ENCODE measurements around the gene EEF2.

EEF2 gene

DNA sequence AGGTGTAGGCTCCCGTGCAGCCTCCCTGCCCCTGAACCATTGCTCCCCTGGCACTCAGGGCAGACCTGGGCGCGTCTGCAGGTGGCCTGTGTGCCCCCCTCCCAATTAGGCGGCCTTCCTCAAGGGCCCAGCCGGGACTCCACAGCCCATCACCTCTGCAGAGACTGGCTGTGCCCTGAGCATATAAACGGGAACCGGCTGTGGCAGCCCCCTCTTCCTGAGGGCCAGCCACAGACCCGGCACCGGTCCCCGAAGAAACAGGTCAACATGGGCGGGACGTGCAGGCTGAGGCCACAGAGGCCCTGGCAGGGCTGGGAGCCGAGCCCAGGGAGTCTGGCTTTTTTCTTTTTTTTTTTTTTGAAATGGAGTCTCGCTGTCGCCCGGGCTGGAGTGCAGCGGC lies 34.3 kb upstream of the EEF2 start:
- TF ChIP-seq, protein P1, sequence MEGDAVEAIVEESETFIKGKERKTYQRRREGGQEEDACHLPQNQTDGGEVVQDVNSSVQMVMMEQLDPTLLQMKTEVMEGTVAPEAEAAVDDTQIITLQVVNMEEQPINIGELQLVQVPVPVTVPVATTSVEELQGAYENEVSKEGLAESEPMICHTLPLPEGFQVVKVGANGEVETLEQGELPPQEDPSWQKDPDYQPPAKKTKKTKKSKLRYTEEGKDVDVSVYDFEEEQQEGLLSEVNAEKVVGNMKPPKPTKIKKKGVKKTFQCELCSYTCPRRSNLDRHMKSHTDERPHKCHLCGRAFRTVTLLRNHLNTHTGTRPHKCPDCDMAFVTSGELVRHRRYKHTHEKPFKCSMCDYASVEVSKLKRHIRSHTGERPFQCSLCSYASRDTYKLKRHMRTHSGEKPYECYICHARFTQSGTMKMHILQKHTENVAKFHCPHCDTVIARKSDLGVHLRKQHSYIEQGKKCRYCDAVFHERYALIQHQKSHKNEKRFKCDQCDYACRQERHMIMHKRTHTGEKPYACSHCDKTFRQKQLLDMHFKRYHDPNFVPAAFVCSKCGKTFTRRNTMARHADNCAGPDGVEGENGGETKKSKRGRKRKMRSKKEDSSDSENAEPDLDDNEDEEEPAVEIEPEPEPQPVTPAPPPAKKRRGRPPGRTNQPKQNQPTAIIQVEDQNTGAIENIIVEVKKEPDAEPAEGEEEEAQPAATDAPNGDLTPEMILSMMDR (IDR thresholded peaks at IDR 0.05): no peak
- Histone ChIP-seq H3K27ac (no peak overlapping the region), H3K4me3 (no peak overlapping the region)
- no peak for DNase-seq (ENCODE audit: low spot score)

DNA sequence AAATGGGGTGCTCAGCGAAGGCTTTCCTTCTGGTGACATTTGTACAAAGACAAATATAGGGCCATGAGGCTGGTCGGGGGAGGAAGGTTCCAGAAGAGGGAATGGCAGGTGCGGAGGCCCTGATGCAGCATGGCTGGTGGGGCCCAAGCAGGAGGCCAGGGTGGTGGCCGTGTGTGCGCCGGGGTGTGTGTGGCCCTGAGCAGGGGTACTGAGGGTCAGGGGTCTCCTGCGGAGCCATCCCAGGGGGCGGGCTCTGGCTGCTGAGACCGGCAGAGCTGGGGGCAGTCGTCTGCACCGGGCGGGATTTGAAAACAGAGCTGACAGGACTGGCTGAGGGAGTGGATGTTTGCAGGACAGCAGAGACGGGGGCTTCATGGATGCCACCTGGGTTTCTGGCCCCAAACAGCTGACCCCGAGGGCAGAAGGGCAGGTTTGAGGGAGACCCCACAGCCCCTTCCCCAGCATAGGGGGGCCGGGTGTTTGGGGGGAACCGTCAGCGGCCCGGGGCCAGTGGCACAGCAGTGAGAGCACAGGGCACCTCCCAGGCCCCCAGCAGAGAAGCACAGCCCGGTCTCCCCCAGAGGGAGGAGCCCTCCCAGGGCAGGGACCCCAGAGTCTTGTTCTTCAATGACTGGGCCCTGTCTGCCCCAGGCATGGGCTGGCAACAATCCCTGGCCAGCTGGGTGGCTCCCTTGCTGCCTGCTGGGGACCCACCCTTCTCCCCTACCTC lies 33.7 kb upstream of the EEF2 start:
- TF ChIP-seq, protein P1 (IDR thresholded peaks at IDR 0.05): no peak
- Histone ChIP-seq H3K4me3 (no peak overlapping the region), H3K27ac (no peak overlapping the region)
- no peak for DNase-seq (ENCODE audit: low spot score)

DNA sequence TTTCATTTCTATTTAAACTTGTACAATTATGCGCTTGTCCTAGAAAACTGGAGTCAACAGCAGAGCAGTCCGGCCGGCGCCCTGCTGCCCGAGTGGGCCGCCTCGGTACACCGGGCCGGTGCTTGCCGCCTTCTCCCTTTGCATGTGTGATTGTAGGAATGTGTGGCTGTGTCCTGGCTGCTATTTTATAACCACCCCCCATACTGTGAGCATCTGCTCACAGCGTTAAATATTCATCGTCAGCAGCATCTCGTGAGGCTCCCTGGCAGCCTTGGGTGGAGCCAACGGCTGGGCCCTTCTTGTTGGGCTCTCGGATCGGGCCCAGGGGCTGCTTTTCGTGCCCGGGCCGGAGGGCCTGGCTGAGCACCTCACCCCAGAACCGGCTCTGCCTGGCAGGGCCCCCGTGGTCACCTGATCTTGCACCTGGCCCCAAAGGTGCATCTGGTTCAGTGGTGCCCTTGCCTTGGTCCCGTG lies 32.9 kb upstream of the EEF2 start:
- H3K4me3 ChIP-seq: no peak overlapping the region
- no peak overlapping the region for H3K27ac ChIP-seq
- DNase-seq (ENCODE audit: low spot score): no peak
- TF ChIP-seq, protein P1 (IDR thresholded peaks at IDR 0.05): no peak

GRCh38 chr19:4016903-4017638 lies 31.8 kb upstream of the EEF2 start:
- DNase-seq (ENCODE audit: low spot score): peak; percentile 67

GRCh38 chr19:4016486-4016885 lies 31.2 kb upstream of the EEF2 start:
- no peak for DNase-seq (ENCODE audit: low spot score)
- H3K4me3 ChIP-seq: no peak overlapping the region
- peak overlapping the region in 1 of 2 donors; percentile 53 for H3K27ac ChIP-seq
- TF ChIP-seq, protein P1 (IDR thresholded peaks at IDR 0.05): no peak

More at GRCh38 chr19:4016903-4017638, 31.8 kb upstream of the EEF2 start:
- Histone ChIP-seq H3K27ac (peak overlapping the region in 1 of 2 donors; percentile 53), H3K4me3 (no peak overlapping the region)
- TF ChIP-seq, protein P1 (IDR thresholded peaks at IDR 0.05): no peak

DNA sequence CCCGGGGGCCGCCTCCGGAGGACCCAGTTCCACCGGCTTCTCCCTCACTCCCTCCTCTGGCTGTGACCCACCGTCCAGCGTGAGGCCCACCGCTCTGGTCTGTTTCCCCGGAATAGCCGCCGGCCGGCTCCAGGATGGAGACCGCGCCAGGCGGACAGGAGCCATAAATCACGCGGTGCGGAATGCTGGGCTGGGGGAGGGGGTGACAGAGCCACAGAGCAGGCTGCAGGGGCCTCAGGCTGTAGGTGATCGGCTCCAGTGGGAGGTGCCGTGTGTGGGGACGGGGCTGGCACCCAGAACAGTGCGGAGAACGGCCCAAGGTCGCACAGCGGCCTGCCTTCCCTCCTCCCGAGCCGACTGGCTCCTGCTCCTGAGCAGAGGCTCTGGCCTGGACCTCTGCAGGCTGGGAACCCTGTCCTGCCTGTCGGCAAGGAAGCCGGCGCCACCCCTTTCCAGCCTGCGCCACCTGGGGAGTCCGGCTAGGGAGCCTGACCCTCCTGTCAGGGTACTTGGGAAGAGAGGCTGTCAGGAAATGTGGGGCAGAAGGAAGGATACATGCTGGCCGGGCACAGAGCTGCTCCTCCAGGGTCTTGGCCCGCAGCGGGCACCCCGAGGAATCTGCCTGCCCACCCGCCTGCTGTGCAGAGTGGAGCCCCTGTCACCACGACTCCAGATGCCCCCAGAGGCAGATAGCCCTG lies 30.6 kb upstream of the EEF2 start:
- H3K27ac ChIP-seq: peak overlapping the region in 1 of 2 donors; percentile 11
- DNase-seq (ENCODE audit: low spot score): peak; percentile 68
- peak overlapping the region; percentile 17 for H3K4me3 ChIP-seq
- TF ChIP-seq, protein P1 (IDR thresholded peaks at IDR 0.05): no peak

Measured in coronary artery (tissue), 2 donors.